Endothelial cell (in vitro differentiated cells): ENCODE results near the gene SLC18A3. TPM values are rescaled to one million over a fixed set of nuclear protein-coding genes. Genes with fewer than 3 reads are reported as not detected.

Experiments used
- DNase-seq: peaks from one replicate; pipeline ENCODE4 v3.0.0; 2021; ENCODE audit warnings: low spot score
- H3K27ac Mint-ChIP-seq: one replicate; pipeline ENCODE4 v1.8.0; 2021; ENCODE audit warnings: mixed read lengths, inconsistent platforms; ENCODE audit not compliant: unreplicated experiment
- H3K27me3 Mint-ChIP-seq: one replicate; pipeline ENCODE4 v1.8.0; 2021; ENCODE audit warnings: mild to moderate bottlenecking, moderate library complexity, mixed read lengths, inconsistent platforms; ENCODE audit not compliant: unreplicated experiment
- H3K36me3 Mint-ChIP-seq: one replicate; pipeline ENCODE4 v1.8.0; 2021; ENCODE audit warnings: mild to moderate bottlenecking, low read depth, mixed read lengths, inconsistent platforms; ENCODE audit not compliant: unreplicated experiment
- H3K4me1 Mint-ChIP-seq: one replicate; pipeline ENCODE4 v1.8.0; 2021; ENCODE audit warnings: mild to moderate bottlenecking, mixed read lengths, inconsistent platforms; ENCODE audit not compliant: unreplicated experiment
- H3K4me3 Mint-ChIP-seq: one replicate; pipeline ENCODE4 v1.8.0; 2021; ENCODE audit warnings: mild to moderate bottlenecking, mixed read lengths, inconsistent platforms; ENCODE audit not compliant: unreplicated experiment
- H3K9me3 Mint-ChIP-seq: one replicate; pipeline ENCODE4 v1.8.0; 2021; ENCODE audit warnings: mixed read lengths, inconsistent platforms; ENCODE audit not compliant: unreplicated experiment
- total RNA-seq: library from RNA; stranded (reverse); fragmentation: NEBNext Ultra II Directional; extraction: Animal tissue kit (Norgen Biotek cat#: 25700); gene quantifications from one replicate; pipeline ENCODE4 v1.2.1, GENCODE V29; 2021; ENCODE audit not compliant: unreplicated experiment
- TF ChIP-seq, protein P1 (sequence below): fragments of 200-600 bp; sonication (generic); IDR thresholded peaks from one replicate; pipeline ENCODE4 v1.5.0; 2021; ENCODE audit warnings: antibody characterized with exemption; ENCODE audit not compliant: unreplicated experiment

The SLC18A3 gene
- total RNA-seq, 1 donor from 2014 or later: 0.72 TPM

DNA sequence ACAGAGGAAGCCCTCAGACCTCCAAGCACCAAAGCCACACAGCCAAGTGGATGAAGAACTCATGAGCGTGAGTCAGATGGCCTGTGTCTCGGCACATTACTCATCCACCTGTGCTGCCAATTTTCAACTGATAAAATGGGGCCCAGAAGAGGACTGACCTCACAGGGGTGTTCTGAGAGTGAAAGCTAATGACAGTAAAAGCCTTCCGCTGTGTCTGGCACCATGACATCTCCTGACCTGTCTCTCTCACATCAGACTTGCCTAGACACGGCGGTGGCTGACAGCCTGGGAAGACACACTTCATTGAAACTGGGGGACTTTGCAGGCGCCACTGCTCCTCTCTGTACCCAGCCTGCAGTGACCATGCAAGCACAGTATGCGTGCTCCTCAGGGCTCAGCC is 8.3 kb upstream of the SLC18A3 start:
- peaks cover 9% of the 10 kb centered on the region for H3K4me1 Mint-ChIP-seq
- H3K36me3 Mint-ChIP-seq: peaks cover 3% of the 10 kb centered on the region
- no peak for DNase-seq
- H3K27me3 Mint-ChIP-seq: peaks cover 15% of the 10 kb centered on the region
- H3K9me3 Mint-ChIP-seq: no peaks in the 10 kb centered on the region
- H3K4me3 Mint-ChIP-seq: no peak overlapping the region
- H3K27ac Mint-ChIP-seq: no peak overlapping the region
- TF ChIP-seq, protein P1, sequence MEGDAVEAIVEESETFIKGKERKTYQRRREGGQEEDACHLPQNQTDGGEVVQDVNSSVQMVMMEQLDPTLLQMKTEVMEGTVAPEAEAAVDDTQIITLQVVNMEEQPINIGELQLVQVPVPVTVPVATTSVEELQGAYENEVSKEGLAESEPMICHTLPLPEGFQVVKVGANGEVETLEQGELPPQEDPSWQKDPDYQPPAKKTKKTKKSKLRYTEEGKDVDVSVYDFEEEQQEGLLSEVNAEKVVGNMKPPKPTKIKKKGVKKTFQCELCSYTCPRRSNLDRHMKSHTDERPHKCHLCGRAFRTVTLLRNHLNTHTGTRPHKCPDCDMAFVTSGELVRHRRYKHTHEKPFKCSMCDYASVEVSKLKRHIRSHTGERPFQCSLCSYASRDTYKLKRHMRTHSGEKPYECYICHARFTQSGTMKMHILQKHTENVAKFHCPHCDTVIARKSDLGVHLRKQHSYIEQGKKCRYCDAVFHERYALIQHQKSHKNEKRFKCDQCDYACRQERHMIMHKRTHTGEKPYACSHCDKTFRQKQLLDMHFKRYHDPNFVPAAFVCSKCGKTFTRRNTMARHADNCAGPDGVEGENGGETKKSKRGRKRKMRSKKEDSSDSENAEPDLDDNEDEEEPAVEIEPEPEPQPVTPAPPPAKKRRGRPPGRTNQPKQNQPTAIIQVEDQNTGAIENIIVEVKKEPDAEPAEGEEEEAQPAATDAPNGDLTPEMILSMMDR: no peak

DNA sequence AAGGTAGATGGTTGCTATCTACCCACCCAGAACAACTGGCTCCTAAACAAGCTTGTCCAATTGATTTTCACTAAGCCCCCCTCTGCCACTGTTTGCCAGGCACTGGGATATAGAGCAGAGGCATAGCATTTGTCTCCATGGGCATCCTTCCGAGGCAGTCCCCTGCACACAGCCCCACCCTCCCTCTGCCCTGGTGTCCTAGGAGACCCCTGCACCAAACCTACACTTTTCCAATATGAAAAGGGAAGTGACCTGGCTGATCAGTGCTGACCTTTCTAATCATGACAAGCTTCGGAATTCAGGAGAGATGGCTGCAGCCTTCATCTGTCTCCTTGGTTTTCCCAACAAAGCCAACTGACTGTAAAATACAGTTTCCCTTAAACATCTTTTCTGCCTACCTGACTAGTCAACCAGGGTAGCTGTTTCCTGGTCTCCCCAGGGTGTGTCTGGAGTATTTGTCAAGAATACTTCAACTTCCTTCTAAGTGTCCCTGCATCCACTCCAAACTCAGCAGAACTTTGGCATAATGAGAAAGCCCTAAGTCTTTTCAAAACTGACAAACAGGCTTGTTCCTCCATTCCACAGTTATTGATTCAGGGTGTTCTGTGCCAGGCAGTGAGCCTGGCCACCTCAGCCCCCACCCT is 7.6 kb upstream of the SLC18A3 start:
- H3K27me3 Mint-ChIP-seq: peaks cover 20% of the 10 kb centered on the region
- H3K27ac Mint-ChIP-seq: no peak overlapping the region
- no peaks in the 10 kb centered on the region for H3K9me3 Mint-ChIP-seq
- no peak overlapping the region for H3K4me3 Mint-ChIP-seq
- H3K4me1 Mint-ChIP-seq: peaks cover 5% of the 10 kb centered on the region
- TF ChIP-seq, protein P1: no peak
- DNase-seq: no peak
- H3K36me3 Mint-ChIP-seq: peaks cover 3% of the 10 kb centered on the region

DNA sequence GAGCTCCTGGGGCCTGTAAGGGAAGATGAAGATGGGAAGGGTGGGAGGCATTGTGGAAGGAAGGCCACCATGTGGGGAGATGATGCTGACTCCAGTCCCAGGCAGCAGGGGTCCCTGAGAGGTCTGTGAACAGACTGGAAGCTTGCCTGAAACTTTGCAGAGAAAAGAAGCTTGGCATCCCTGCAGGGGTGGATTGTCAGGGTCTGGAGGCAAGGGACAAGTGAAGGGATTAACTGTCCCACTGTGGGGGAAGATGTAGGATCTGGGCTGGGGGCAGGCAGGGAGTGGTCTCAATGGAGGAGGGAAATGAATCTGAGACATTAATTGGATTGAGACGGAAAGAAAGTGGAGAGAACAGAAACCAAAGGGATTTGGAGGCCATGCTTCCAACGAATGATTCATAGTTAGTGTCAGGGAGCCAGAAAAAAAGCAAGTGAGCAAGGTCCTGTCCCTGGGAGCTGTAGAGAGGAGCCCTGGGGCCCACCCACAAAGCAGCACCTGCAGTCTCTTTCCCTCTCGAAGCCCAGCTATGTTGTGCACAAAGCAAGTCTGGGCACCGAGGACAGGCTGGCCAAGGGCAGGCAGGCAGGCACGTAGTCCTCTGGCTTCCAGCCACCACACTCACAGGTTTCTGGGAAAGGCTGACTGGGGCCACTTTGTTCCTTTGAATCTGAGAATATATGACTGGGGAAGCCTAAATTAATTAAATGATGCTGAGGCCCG is 4.7 kb upstream of the SLC18A3 start:
- no peak for DNase-seq
- H3K9me3 Mint-ChIP-seq: no peaks in the 10 kb centered on the region
- TF ChIP-seq, protein P1: no peak
- peaks cover 3% of the 10 kb centered on the region for H3K36me3 Mint-ChIP-seq
- peaks cover 9% of the 10 kb centered on the region for H3K4me1 Mint-ChIP-seq
- peaks cover 33% of the 10 kb centered on the region for H3K27me3 Mint-ChIP-seq
- peak overlapping the region; percentile 32 for H3K27ac Mint-ChIP-seq
- H3K4me3 Mint-ChIP-seq: no peak overlapping the region

DNA sequence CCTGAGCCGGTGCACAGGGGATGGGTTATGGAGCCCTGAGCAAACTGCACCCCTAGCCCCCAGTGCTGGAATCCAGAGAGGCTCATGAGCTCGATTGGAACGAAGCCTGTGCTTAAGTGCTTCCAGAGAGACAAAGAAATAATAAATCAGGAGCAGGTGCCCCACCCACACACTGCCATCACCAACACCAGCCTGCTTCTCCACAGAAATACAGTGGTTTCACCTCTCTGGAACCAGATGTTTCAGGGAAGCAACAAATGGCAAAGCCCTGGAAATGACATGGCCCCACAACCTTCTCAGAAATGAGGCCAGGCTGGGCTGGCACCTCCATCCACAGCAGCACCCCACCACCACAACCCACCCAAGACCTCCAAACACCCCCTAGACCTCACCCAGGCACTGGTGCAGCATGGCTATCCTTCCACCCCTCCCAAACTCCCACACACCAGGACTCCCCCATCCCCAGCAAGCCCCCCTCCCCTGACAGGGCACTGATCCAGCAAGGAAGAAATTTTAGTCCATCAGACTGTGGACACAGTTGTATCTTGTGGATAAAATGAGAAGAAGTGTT is 4.1 kb upstream of the SLC18A3 start:
- Mint-ChIP-seq H3K27ac (no peak overlapping the region), H3K9me3 (no peaks in the 10 kb centered on the region), H3K27me3 (peaks cover 30% of the 10 kb centered on the region), H3K4me3 (no peak overlapping the region), H3K4me1 (peaks cover 9% of the 10 kb centered on the region), H3K36me3 (peaks cover 3% of the 10 kb centered on the region)
- DNase-seq: no peak
- TF ChIP-seq, protein P1: no peak
